Measurements from ENCODE around the gene CCNA1.

CCNA1 gene

DNA sequence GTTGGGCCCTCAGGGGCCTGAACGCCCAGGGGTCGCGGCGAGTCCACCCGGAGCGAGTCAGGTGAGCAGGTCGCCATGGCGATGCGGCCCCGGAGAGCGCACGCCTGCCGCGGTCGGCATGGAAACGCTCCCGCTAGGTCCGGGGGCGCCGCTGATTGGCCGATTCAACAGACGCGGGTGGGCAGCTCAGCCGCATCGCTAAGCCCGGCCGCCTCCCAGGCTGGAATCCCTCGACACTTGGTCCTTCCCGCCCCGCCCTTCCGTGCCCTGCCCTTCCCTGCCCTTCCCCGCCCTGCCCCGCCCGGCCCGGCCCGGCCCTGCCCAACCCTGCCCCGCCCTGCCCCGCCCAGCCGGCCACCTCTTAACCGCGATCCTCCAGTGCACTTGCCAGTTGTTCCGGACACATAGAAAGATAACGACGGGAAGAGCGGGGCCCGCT, at the start of gene CCNA1:
TSS of gene CCNA1 (plus strand) at position 390 of the 439 bp plus-strand sequence. CDS start 562 bp downstream, outside the sequence.
- in situ Hi-C loops (cut with MboI; ENCODE audit: low sequenced_read_pairs), result no loop called here

DNA sequence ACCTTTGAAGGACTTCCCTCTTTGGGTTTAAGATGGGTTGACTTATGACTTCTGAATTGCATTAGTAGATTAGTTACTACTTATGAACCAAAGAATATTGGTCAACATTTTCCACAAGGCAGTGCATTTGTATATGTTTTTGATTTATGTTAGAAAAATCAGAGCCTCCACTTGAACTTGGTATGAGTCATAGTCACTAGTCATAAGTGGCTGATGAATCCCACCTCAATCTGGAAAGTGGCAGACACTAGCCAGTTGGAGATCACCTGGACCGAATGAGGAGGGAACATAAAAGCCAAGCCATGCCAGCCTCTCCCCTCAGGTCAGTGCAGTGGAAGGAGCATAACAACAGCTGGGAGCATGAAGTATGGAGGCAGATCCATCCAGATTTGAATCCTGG, 46.8 kb upstream of the CCNA1 start:
- in situ Hi-C loops (cut with MboI; ENCODE audit: low sequenced_read_pairs), result no loop called here

DNA sequence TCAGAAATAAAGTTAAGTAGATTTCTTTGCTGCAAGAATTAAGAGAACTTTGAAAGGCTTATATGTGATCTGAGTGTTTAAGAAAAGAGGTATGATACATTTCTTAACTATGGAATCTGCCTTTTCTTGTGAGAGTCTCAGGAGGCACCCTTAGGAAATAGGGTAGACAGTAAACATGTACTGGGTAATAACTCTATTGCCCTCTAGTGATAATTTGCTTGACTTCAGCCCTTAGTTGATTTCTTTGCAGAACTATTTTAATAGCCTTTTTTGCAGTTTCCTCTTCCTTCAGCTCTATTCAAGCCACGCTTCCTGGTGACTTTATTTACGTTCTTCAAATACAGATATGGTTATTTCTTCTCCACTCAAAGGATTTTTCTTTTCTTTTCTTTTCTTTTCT, 37.0 kb upstream of the CCNA1 start:
- in situ Hi-C loops (cut with MboI; ENCODE audit: low sequenced_read_pairs), result no loop called here

DNA sequence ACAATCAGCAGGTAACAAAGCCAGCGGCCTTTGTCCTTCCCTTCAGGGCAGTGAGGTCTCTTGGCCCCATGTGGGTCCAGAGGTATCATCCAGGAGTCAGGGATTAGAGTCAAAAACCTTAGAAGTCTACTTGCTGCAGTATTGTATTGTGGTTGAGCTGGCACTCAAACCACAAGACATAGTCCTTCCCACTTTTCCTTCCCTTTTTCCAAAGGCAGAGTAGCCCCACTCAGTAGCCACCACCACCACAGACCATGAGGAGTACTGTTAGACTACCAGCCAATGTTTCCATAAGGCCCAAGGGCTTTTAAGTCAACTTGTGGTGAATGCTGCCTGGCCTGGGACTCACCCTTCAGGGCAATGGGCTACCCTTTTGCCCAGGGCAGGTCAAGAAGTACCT, 27.1 kb upstream of the CCNA1 start:
- in situ Hi-C loops (cut with MboI; ENCODE audit: low sequenced_read_pairs), result no loop called here

DNA sequence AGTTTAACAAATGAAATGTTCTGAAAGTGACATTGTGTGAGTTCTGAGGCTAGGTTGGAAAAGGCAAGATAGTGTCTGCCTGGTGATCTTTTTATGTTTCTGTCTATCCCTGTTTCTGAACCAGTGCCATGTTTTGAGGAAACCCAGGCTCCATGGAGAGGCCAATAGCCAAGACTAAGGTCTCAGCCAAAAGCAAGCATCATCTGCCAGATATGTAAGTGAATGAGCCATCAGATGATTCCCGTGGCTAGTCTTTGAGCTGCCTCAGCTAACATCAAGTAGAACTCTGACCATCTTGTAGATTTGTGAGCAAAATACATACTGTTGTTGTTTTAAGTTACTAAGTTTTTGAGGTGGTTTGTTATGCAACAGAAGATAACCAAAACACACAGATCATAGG, 19.6 kb upstream of the CCNA1 start:
- in situ Hi-C loops (cut with MboI; ENCODE audit: low sequenced_read_pairs), result no loop called here

DNA sequence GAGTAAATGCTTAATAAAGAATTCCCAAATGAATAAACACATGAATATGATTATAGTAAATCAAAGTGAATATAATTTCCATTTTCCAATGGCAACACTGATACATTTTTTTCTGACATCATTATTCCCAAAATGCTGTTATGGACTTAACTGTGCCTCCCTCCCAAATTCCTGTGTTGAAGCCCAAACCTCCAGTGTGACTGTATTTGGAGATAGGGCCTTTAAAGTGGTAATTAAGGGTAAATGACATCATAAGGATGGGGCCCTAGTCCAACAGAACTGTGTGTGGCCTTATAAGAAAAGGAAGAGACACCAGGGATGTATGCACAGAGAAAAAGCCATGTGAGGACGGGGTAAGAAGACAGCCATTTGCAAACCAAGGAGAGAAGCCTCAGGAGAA, 19.1 kb upstream of the CCNA1 start:
- in situ Hi-C loops (cut with MboI; ENCODE audit: low sequenced_read_pairs), result no loop called here

DNA sequence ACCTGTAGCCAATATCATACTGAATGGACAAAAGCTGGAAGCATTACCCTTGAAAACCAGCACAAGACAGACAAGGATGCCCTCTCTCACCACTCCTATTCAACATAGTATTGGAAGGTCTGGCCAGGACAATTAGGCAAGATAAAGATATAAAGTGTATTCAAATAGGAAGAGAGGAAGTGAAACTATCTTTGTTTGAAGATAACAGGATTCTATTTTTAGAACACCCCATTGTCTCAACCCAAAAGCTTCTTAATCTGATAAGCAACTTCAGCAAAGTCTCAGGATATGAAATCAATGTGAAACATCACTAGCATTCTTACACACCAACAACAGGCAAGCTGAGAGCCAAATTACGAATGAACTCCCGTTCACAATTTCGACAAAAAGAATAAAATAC, 17.8 kb upstream of the CCNA1 start:
- in situ Hi-C loops (cut with MboI; ENCODE audit: low sequenced_read_pairs), result no loop called here

DNA sequence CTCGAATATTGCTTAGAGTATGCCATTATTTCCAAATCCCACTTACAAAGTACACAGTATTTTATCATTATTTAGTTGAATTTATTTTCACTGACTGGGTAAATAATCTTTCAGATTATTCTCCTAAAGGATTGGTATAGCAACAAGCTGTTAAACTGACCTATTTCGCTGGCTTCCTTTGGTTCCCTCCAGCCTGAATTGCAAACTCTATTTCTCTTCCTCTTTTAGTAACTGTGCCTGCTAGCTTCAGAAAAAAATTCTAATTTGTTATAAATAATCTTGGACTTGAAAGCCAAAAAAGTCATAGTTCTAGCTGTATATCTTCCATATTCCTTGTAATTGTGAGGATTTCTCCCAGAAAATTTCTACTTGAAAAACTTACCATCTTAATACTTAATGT, 15.0 kb upstream of the CCNA1 start:
- in situ Hi-C loops (cut with MboI; ENCODE audit: low sequenced_read_pairs), result no loop called here

DNA sequence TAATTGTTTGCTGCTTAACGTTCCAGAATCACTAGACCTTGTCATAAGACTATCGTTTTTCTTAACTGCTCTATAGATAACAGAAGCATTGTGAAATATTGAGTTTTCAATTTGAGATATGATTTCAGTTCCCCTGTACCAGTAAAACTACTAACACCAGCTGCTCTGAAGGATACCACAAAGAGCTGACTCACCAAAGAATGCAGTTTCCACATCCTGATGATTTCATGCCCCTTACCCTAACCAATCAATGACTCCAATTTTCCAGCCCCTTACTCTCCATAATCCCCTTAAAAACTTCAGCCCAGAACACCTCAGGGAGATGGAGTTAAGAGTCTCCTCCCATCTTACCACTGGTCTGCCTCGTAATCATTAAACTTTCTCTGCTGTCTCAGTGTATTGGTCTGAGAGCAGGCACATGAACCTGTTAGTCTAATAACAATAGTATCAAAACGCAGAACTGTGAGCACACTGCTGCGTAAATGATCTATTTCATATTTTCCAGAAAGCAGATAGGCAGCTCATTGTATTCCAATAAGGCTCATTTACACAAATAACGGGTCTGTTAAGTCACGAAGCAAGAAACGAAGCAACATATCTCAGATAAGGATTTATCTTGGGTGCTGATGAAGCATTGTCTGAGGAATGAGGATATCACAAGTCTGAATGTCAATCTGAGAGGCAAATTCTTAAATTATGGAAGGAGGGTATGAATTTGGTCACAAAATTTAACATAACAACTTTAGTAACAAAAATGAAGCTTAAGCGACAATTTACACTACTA, 14.1 kb upstream of the CCNA1 start:
- in situ Hi-C loops (cut with MboI; ENCODE audit: low sequenced_read_pairs), result no loop called here

DNA sequence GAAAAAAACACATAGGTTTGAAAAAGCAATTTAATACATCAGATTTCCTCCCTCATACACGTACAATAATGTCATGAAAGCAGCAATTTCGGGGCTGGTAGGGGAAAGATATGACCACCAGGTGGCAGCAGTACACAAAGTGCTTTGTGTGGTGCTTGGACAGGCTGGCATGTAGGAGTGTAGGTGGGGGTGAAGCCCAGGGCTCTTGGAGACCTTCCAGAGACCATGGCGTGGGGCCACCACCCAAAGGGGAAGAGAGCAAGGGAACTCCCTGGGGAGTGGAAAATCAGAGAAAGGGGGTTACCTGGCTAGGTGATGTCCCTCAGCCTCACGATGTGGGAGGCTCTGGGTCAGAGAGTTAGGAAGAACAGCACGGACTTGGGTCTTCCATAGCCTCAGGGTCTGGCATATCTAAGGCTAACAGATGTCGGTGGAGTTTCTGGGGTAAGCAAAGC, 11.8 kb upstream of the CCNA1 start:
- in situ Hi-C loops (cut with MboI; ENCODE audit: low sequenced_read_pairs), result no loop called here

DNA sequence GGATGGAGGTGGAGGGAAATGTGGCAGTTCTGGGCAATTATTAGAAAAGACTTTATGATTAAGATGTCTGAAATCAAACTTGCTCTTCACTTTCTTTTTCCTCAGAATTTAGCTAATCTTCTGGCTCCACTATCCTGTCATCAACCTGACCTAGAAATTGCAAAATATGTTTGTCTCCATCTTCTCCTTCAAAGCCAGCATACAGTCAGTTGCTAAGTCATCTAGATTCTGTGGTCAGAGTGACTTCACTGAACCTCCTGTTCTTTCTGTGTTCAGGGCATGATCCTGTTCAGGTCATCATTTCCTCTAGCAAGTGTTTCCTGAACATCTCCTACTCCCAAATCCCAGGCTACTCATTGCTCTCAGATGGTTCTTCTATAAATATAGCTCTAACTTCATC, 10.8 kb upstream of the CCNA1 start:
- in situ Hi-C loops (cut with MboI; ENCODE audit: low sequenced_read_pairs), result no loop called here

DNA sequence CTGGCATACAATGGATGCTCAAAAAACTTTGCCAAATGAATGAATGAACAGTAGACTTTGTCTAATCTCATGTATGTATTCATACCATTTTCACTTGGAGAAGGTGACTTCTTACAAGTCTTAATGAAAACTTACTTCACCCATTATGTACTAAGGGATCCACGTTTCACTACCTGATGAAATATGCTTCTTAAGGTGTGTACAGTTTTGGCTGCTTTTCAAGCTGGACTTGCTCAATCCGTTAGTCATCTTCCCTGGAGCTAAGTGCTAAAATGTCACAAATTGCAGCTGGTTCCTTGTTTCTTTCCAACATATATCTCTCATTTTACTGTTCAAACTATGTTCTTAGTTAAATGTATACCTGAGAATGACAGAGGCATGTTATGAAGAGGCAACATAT, 4.2 kb upstream of the CCNA1 start:
- in situ Hi-C loops (cut with MboI; ENCODE audit: low sequenced_read_pairs), result no loop called here

DNA sequence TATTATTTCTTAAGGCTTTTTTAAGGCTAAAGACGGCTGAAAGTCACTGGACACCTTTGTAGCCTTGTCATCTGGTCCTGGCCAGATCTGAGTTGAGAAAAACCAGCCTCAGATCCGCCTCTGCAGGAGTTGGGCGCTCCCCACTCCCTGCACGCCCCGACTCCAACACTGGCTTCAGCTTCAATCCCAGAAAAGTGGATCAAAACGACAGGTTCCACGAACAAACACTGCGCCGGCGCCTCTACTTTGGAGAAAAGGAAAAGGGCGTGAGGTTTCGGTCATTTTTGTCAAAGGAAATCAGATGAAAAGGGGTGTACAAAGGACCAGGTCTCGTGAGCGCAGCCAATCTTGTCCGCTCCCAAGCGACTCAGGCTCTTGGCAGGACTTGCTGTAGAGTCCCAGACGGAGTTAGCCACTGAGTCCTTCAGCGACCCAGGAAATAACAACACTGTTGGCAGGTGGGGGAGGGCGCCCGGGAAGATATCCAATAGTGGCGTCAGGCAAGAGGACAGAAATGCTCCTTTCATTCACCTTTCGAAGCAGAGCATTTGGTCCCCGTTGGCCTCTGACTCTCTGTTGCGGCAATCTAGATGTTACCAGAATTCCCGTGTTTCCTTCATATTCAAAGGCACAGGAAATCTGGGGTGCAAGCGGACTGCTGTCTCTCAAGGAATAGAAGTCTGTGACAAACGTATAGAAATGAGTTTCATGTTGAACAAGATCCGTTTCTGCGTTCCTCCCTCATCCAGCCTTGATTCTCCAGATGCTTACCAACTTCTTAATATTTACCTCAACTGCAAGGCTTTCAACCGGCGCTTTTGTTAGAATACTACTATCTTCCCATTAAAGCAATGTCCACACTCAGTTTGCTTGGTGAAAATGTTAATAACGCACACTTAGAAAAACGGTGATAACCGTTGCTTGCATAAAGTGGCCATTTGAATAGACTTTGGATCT, 1.8 kb upstream of the CCNA1 start:
- in situ Hi-C loops (cut with MboI; ENCODE audit: low sequenced_read_pairs), result no loop called here

DNA sequence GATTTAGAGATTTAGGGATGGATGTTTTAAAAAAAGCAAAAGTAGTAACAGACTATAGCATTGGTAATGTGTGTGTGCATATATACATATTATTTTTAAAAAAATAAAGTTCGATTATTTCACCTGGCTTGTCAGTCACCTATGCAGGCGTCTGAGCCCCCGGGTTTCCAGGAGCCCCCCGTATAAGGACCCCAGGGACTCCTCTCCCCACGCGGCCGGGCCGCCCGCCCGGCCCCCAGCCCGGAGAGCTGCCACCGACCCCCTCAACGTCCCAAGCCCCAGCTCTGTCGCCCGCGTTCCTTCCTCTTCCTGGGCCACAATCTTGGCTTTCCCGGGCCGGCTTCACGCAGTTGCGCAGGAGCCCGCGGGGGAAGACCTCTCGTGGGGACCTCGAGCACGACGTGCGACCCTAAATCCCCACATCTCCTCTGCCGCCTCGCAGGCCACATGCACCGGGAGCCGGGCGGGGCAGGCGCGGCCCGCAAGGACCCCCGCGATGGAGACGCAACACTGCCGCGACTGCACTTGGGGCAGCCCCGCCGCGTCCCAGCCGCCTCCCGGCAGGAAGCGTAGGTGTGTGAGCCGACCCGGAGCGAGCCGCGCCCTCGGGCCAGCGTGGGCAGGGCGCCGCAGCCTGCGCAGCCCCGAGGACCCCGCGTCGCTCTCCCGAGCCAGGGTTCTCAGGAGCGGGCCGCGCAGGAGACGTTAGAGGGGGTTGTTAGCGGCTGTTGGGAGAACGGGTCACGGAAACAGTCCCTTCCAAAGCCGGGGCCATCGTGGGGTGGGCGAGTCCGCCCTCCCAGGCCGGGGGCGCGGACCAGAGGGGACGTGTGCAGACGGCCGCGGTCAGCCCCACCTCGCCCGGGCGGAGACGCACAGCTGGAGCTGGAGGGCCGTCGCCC, 840 bp upstream of the CCNA1 start:
- in situ Hi-C loops (cut with MboI; ENCODE audit: low sequenced_read_pairs), result no loop called here

DNA sequence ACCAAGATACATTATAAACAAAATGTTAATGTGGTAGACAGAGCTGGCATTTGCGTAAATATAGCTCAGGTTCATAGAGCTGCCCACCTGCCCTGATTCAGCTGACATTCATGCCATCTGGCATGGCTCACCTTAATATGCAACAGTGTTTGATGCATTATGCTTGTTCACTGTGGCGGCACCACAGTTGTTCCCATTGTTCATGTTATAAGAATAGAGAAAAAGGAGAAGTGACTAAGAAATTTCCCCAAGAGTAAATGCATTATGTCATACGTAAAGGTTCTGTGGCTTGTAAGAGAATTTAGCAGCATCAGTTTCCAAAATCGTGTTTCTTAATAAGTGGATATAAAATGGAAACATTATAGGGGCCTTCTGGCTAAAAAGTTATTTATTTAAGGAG, 4.5 kb downstream of the CCNA1 start:
- in situ Hi-C loops (cut with MboI; ENCODE audit: low sequenced_read_pairs), result no loop called here

DNA sequence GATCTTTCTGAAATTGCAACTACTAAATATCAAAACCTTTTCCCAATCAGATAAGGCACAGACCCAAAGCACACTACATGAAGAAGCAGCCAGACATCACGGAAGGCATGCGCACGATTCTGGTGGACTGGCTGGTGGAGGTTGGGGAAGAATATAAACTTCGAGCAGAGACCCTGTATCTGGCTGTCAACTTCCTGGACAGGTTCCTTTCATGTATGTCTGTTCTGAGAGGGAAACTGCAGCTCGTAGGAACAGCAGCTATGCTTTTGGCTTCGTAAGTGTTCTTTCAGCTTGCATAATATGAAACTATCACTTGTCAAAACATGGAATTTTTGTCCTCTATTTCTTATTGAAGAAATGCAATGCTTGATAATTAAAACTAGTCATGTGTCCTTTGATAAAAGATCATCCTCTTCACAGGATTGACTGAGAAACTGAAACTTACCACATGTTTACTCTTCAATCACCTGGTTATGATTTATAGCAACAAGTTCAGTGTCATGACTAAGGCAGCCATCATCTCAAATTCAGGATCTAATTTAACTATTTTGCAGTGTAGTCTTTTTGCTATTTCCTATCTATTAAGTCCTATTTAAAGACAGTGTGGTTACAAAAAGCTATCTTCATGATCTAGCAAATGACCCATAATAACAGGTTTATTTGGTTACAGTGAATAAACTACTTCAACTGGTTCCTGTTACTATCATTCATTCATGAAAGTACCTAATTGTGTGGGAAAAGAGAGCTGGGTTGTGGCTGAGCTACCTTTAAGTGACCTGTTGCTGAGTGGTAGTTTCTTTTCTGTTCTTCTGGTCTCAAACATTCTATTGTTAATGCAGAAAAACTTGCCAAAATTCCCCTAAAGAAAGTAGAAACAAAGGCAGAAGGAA, 6.5 kb downstream of the CCNA1 start:
- in situ Hi-C loops (cut with MboI; ENCODE audit: low sequenced_read_pairs), result no loop called here

DNA sequence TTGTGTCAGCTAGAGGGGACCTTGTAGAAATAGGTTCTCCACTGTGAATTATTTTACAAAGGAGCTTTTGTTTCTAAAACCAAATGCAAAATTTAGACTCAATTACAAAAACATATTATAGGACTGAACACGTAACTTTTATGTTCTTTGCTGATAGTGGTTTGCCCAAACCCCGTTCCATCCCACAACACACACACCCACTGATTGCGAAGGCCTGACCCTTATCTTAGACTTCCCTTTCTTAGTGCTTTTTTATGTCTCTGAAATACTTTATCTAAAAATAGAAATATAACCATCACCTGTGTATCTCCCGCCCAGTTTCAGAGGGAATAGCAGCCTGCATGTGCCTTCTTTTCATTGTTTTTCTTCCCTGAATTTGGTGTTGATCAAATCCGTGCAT, 13.0 kb downstream of the CCNA1 start:
- in situ Hi-C loops (cut with MboI; ENCODE audit: low sequenced_read_pairs), result no loop called here

DNA sequence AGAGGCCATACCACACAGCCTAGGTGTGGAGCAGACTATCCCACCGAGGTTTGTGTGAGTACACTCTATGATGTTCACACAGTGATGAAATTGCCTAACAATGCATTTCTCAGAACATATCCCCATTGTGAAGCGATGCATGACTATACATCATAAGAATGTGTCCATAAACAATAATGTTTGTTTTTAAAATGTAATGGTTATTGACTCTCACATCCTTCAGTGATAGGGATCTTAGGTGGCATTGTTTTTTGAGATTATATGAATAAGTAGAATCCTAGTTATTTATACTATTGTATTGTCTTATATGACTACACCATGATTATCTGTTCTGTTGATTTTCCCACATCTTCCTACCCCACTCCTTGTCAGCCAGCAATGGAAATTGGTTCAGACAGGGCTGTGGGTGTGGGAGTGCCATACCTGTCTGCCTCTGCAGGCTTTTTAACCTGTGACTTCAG, 13.6 kb downstream of the CCNA1 start:
- in situ Hi-C loops (cut with MboI; ENCODE audit: low sequenced_read_pairs), result no loop called here

DNA sequence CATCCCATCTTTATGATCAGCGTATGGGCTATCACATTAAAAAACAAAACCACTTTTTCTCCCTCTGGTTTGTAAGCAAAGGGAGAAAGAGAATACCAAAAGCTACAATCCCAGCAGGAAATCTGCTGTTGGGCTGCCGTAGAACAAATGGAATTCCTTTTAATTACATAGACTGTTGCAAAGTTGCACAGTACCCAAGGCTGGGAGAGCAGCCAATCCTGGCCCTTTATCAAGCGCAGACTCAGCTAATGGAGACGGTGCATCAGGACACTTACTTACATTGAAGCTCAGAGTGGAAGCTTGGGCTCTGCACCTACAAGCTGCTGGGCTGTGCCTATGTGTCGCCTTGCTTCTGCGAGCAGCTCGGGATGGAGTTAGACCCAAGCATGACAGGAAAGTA, 15.2 kb downstream of the CCNA1 start:
- in situ Hi-C loops (cut with MboI; ENCODE audit: low sequenced_read_pairs), result no loop called here

DNA sequence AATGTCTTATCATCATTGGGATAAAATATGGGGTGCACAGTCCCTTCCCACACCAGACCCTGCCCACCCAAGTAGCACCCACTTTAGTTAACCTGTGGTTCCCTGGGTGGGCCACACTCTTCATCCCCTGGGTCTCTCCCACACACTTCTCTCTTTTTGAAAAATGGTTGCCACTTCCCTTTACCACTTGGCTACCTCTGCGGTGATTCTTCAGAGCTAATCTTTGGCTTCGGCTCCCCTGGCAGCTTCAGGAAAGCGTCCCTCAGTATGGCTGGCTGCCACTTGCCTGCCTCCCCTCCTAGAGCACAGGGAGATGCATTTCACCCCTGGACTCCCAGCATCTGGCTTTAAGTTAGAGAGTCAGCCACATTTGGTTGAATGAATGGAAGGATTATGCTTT, 18.2 kb downstream of the CCNA1 start:
- in situ Hi-C loops (cut with MboI; ENCODE audit: low sequenced_read_pairs), result no loop called here
